Lung (tissue), 12 donors: ENCODE data around the gene ZNF205. TPM values are rescaled to one million over a fixed set of nuclear protein-coding genes. Genes with fewer than 3 reads are reported as not detected.

Experiments
- ATAC-seq: fragments of 200-7000 bp; cut with Tn5 transposase; one replicate; pipeline ENCODE4 v1.9.1; 2020; ENCODE audit warnings: moderate number of reproducible peaks; ENCODE audit not compliant: insufficient read depth, low FRiP score
- DNase-seq, 3 donors: peaks; one replicate each; pipeline ENCODE4 v3.0.0-alpha.2; 2013 to 2017
- H3K27ac ChIP-seq, 2 donors: one replicate each; pipeline ENCODE4 v1.5.1; 2013; ENCODE audit warnings: mild to moderate bottlenecking in 2 of 2, moderate library complexity in 2 of 2, control low read depth in 1 of 2, inconsistent platforms in 1 of 2, low read depth in 1 of 2, low read length in 1 of 2
- H3K27me3 ChIP-seq, 3 donors: one replicate each; pipeline ENCODE4 v1.5.1; 2013; ENCODE audit warnings: low read length in 2 of 3; ENCODE audit not compliant: control insufficient read depth in 3 of 3, insufficient read depth in 3 of 3
- H3K36me3 ChIP-seq, 4 donors: one replicate each; pipeline ENCODE4 v1.5.1; 2013; ENCODE audit warnings: low read length in 4 of 4, mild to moderate bottlenecking in 1 of 4, moderate library complexity in 1 of 4; ENCODE audit not compliant: control insufficient read depth in 4 of 4, insufficient read depth in 4 of 4
- H3K4me1 ChIP-seq, 5 donors: one replicate each; pipeline ENCODE4 v1.5.1; 2013; ENCODE audit warnings: low read length in 5 of 5, mild to moderate bottlenecking in 2 of 5, moderate library complexity in 1 of 5; ENCODE audit not compliant: control insufficient read depth in 5 of 5, insufficient read depth in 5 of 5
- H3K4me3 ChIP-seq: one replicate; pipeline ENCODE4 v1.5.1; 2013; ENCODE audit warnings: mild to moderate bottlenecking, control low read depth, moderate library complexity
- H3K9ac ChIP-seq, 2 donors: one replicate each; pipeline ENCODE4 v1.5.1; 2013; ENCODE audit warnings: low read length in 2 of 2, control low read depth in 1 of 2; ENCODE audit not compliant: insufficient read depth in 1 of 2
- H3K9me3 ChIP-seq, 4 donors: one replicate each; pipeline ENCODE4 v1.5.1; 2013; ENCODE audit warnings: low read length in 3 of 4, mild to moderate bottlenecking in 1 of 4, moderate library complexity in 1 of 4; ENCODE audit not compliant: control insufficient read depth in 4 of 4, insufficient read depth in 3 of 4
- CTCF ChIP-seq: IDR thresholded peaks from 2 replicates; pipeline ENCODE4 v1.5.1; 2012; ENCODE audit warnings: mild to moderate bottlenecking; ENCODE audit errors: control extremely low read depth, extremely low read depth
- WGBS, 2 donors: extraction: QIAGEN DNeasy Blood & Tissue Kit; methylation state at CpG; one replicate each; pipeline ENCODE4 v1.1.7; 2013; 5-methylcytosine and 5-hydroxymethylcytosine counted together
- polyA plus RNA-seq, 2 donors: library from polyadenylated mRNA; stranded (reverse); fragments of 200-250 nt; gene quantifications; one replicate each; pipeline ENCODE4 v1.2.1, GENCODE V29; 2013
- total RNA-seq, 2 donors: library from RNA; depleted of rRNA in 1 of 2; stranded (reverse); fragments of >200 nt in 1 of 2; gene quantifications; one replicate each; pipeline ENCODE4 v1.2.1, GENCODE V29; 2014 to 2021
- donor health status: control.
- donor health status: control.
- donor health status: Bipolar disorder and iron deficiency.
- donor health status: healthy.
- donor health status: DM: yes; HTN: yes; CAD: no.

ZNF205 gene
- total and polyA plus RNA-seq, 4 donors, result 9.8 to 33.0 (median 11.5) TPM

- peaks cover 0 to 44% (median 5%) of the 10 kb centered on the region in 4 donors for H3K36me3 ChIP-seq
- TF ChIP-seq CTCF, result no peak
- no peak overlapping the region for H3K4me3 ChIP-seq
- DNase-seq (no peak), ATAC-seq (no peak)
- no peak overlapping the region for H3K9ac ChIP-seq
- no peaks in the 10 kb centered on the region for H3K9me3 ChIP-seq
- WGBS, 2 donors, result 95 to 96% methylated on average over 66 to 69 of the region's 69 CpGs
- no peaks in the 10 kb centered on the region for H3K27me3 ChIP-seq
- H3K27ac ChIP-seq, result no peak overlapping the region
- peaks cover 0 to 4% (median 0%) of the 10 kb centered on the region in 5 donors for H3K4me1 ChIP-seq
Measured at GRCh38 chr16:3140603-3141427, 28.4 kb downstream of the ZNF205 start.

GRCh38 chr16:3141781-3142311, 29.5 kb downstream of the ZNF205 start:
- Histone ChIP-seq H3K4me3 (no peak overlapping the region), H3K27me3 (no peaks in the 10 kb centered on the region), H3K9me3 (no peaks in the 10 kb centered on the region), H3K9ac (no peak overlapping the region), H3K36me3 (peaks cover 0 to 44% (median 5%) of the 10 kb centered on the region in 4 donors), H3K4me1 (no peaks in the 10 kb centered on the region), H3K27ac (no peak overlapping the region)
- ATAC-seq (no peak), DNase-seq (no peak)
- no peak for TF ChIP-seq CTCF
- 96 to 98% methylated on average over 23 of the region's 23 CpGs for WGBS, 2 donors

- no peaks in the 10 kb centered on the region for H3K27me3 ChIP-seq
- H3K4me3 ChIP-seq, result no peak overlapping the region
- no peak overlapping the region for H3K9ac ChIP-seq
- H3K9me3 ChIP-seq, result no peaks in the 10 kb centered on the region
- 98% methylated on average over 22 of the region's 22 CpGs for WGBS, 2 donors
- no peak for TF ChIP-seq CTCF
- H3K36me3 ChIP-seq, result peaks cover 0 to 43% (median 5%) of the 10 kb centered on the region in 4 donors
- no peak for ATAC-seq
- H3K27ac ChIP-seq, result no peak overlapping the region
- no peaks in the 10 kb centered on the region for H3K4me1 ChIP-seq
- DNase-seq, result no peak
Measured at GRCh38 chr16:3142327-3142726, 29.9 kb downstream of the ZNF205 start.
